ENCODE data around the gene OTOS. TPM values are rescaled to one million over a fixed set of nuclear protein-coding genes. Genes with fewer than 3 reads are reported as not detected.

OTOS gene
- total RNA-seq, 1 experiment from 2014 or later, result not detected

DNA sequence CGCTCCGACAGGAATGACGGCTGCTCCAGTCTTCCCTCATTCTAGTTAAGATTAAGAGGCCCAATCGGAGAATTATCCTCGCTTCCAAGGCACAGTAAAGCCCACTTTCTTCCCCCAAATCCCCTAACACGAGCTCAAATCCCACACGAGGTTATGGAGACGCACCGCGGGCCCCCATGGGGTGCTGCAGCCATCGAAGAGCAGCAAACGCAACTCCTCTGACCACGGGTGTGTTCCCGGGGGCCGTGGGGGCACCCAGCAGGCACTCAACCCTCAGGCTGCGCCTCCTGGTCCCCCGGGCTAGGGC, 4.8 kb downstream of the OTOS start:
- intact Hi-C loops (cut with micrococcal nuclease; ENCODE audit: unreplicated experiment), result no loop called here
- no TSS peak for BruUV-seq (replicated peaks)

DNA sequence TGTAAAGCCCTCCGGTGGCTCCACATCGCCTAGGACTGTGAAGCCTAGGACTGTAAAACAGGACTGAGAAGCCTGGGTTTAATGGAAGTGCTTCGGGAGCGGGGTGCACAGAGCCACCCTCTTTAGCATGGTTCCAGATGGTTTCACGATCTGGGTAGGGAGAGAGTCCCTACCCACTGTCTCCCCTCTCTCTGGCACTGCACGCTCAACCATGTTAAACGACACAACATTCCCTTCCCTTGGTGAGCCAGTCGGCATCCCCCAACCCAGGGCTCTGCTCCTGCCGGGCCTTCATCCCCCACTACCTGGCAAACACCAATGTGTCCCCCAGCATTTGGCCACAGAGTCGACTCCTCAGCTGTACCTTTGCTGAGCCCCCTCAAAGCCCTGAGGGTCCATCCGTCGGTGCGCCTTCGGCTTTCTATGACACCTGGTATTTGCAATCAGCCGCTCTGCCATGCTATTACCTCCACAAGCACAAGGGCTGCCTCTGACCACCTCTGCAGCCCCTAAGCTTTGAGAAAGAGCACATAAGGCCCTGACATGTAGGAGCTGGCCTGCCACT, 5.4 kb downstream of the OTOS start:
- POLR2A ChIA-PET (ENCODE audit: low non-redundant PET), result no interaction called here
- Histone ChIP-seq H3K27me3 (replicated peaks; ENCODE audit: insufficient read depth, low read depth, low read length, poor library complexity) (no peaks in the 10 kb centered on the region), H3K4me1 (ENCODE audit: insufficient read depth, low read length, poor library complexity, severe bottlenecking) (peaks cover 5% of the 10 kb centered on the region), H3K4me3 (ENCODE audit: low read depth, low read length, poor library complexity, severe bottlenecking) (peak overlapping the region; percentile 85), H3K36me3 (ENCODE audit: insufficient read depth, low read length, poor library complexity, severe bottlenecking) (peaks cover 22% of the 10 kb centered on the region), H3K9me3 (ENCODE audit: low read depth, low read length, poor library complexity, severe bottlenecking) (no peaks in the 10 kb centered on the region), H3K27ac (ENCODE audit: low read depth, low read length, poor library complexity, severe bottlenecking) (peak overlapping the region; percentile 79)
- no peak for TF ChIP-seq EZH2 (IDR thresholded peaks at IDR 0.05; ENCODE audit: borderline replicate concordance, low read depth, low read length, poor library complexity, severe bottlenecking)
- TF ChIP-seq, protein P1, sequence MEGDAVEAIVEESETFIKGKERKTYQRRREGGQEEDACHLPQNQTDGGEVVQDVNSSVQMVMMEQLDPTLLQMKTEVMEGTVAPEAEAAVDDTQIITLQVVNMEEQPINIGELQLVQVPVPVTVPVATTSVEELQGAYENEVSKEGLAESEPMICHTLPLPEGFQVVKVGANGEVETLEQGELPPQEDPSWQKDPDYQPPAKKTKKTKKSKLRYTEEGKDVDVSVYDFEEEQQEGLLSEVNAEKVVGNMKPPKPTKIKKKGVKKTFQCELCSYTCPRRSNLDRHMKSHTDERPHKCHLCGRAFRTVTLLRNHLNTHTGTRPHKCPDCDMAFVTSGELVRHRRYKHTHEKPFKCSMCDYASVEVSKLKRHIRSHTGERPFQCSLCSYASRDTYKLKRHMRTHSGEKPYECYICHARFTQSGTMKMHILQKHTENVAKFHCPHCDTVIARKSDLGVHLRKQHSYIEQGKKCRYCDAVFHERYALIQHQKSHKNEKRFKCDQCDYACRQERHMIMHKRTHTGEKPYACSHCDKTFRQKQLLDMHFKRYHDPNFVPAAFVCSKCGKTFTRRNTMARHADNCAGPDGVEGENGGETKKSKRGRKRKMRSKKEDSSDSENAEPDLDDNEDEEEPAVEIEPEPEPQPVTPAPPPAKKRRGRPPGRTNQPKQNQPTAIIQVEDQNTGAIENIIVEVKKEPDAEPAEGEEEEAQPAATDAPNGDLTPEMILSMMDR (conservative IDR thresholded peaks at IDR 0.05; ENCODE audit: low read depth, low read length), result no peak
- DNase-seq (ENCODE audit: low spot score), result no peak
- BruUV-seq (replicated peaks), result TSS peak; percentile 34
- intact Hi-C loops (cut with micrococcal nuclease; ENCODE audit: unreplicated experiment), result no loop called here
- CTCF ChIA-PET, result no interaction called here

More for the DNA sequence above, 4.8 kb downstream of the OTOS start:
- ChIA-PET CTCF (no interaction called here), POLR2A (ENCODE audit: low non-redundant PET) (no interaction called here)
- peak overlapping the region; percentile 79 for H3K27ac ChIP-seq (ENCODE audit: low read depth, low read length, poor library complexity, severe bottlenecking)
- H3K36me3 ChIP-seq (ENCODE audit: insufficient read depth, low read length, poor library complexity, severe bottlenecking), result peaks cover 16% of the 10 kb centered on the region
- H3K27me3 ChIP-seq (replicated peaks; ENCODE audit: insufficient read depth, low read depth, low read length, poor library complexity), result no peaks in the 10 kb centered on the region
- DNase-seq (ENCODE audit: low spot score), result no peak
- H3K4me1 ChIP-seq (ENCODE audit: insufficient read depth, low read length, poor library complexity, severe bottlenecking), result peaks cover 5% of the 10 kb centered on the region
- H3K9me3 ChIP-seq (ENCODE audit: low read depth, low read length, poor library complexity, severe bottlenecking), result no peaks in the 10 kb centered on the region
- TF ChIP-seq, protein P1 (conservative IDR thresholded peaks at IDR 0.05; ENCODE audit: low read depth, low read length), result no peak
- TF ChIP-seq EZH2 (IDR thresholded peaks at IDR 0.05; ENCODE audit: borderline replicate concordance, low read depth, low read length, poor library complexity, severe bottlenecking), result no peak
- peak overlapping the region; percentile 85 for H3K4me3 ChIP-seq (ENCODE audit: low read depth, low read length, poor library complexity, severe bottlenecking)

- TF ChIP-seq, protein P1 (conservative IDR thresholded peaks at IDR 0.05; ENCODE audit: low read depth, low read length), result no peak
- no peak for TF ChIP-seq EZH2 (IDR thresholded peaks at IDR 0.05; ENCODE audit: borderline replicate concordance, low read depth, low read length, poor library complexity, severe bottlenecking)
- no TSS peak for BruUV-seq (replicated peaks)
- no peaks in the 10 kb centered on the region for H3K9me3 ChIP-seq (ENCODE audit: low read depth, low read length, poor library complexity, severe bottlenecking)
- ChIA-PET POLR2A (ENCODE audit: low non-redundant PET) (no interaction called here), CTCF (no interaction called here)
- H3K27me3 ChIP-seq (replicated peaks; ENCODE audit: insufficient read depth, low read depth, low read length, poor library complexity), result no peaks in the 10 kb centered on the region
- no peak for DNase-seq (ENCODE audit: low spot score)
- no peak overlapping the region for H3K27ac ChIP-seq (ENCODE audit: low read depth, low read length, poor library complexity, severe bottlenecking)
- peaks cover 25% of the 10 kb centered on the region for H3K36me3 ChIP-seq (ENCODE audit: insufficient read depth, low read length, poor library complexity, severe bottlenecking)
- peaks cover 5% of the 10 kb centered on the region for H3K4me1 ChIP-seq (ENCODE audit: insufficient read depth, low read length, poor library complexity, severe bottlenecking)
- intact Hi-C loops (cut with micrococcal nuclease; ENCODE audit: unreplicated experiment), result no loop called here
- peak overlapping the region; percentile 85 for H3K4me3 ChIP-seq (ENCODE audit: low read depth, low read length, poor library complexity, severe bottlenecking)
Observed at GRCh38 chr2:240134466-240134865, 6.0 kb downstream of the OTOS start.

All from A673 (cell line).